ENCODE data around the gene INTS11.

INTS11 gene

GRCh38 chr1:1275836-1276235, 48.6 kb downstream of the INTS11 start:
- no peak for DNase-seq
- H3K9me3 ChIP-seq, result no peaks in the 10 kb centered on the region
- no peak for TF ChIP-seq CTCF (IDR thresholded peaks at IDR 0.05)
- no peak overlapping the region for H3K27ac ChIP-seq
- intact Hi-C loops (cut with DNase I; ENCODE audit: low total_unique reads), result no loop called here
- H3K27me3 ChIP-seq, result no peaks in the 10 kb centered on the region
- no peaks in the 10 kb centered on the region for H3K36me3 ChIP-seq
- H3K4me3 ChIP-seq, result no peak overlapping the region
- H3K4me1 ChIP-seq, result peaks cover 4 to 37% (median 28%) of the 10 kb centered on the region in 4 donors

- no peak for TF ChIP-seq CTCF (IDR thresholded peaks at IDR 0.05)
- DNase-seq, result no peak
- H3K27ac ChIP-seq, result peak overlapping the region in 1 of 2 donors; percentile 76
- H3K4me3 ChIP-seq, result peak overlapping the region; percentile 80 to 86
- H3K27me3 ChIP-seq, result no peaks in the 10 kb centered on the region
- intact Hi-C loops (cut with DNase I; ENCODE audit: low total_unique reads), result no loop called here
- no peaks in the 10 kb centered on the region for H3K36me3 ChIP-seq
- no peaks in the 10 kb centered on the region for H3K9me3 ChIP-seq
- H3K4me1 ChIP-seq, result peaks cover 4 to 45% (median 36%) of the 10 kb centered on the region in 4 donors
Observed at GRCh38 chr1:1274931-1275431, 49.5 kb downstream of the INTS11 start.

- TF ChIP-seq CTCF (IDR thresholded peaks at IDR 0.05), result no peak
- H3K4me3 ChIP-seq, result peak overlapping the region; percentile 80 to 86
- no peaks in the 10 kb centered on the region for H3K27me3 ChIP-seq
- H3K27ac ChIP-seq, result peak overlapping the region; percentile 76 to 78
- intact Hi-C loops (cut with DNase I; ENCODE audit: low total_unique reads), result no loop called here
- H3K36me3 ChIP-seq, result no peaks in the 10 kb centered on the region
- no peak for DNase-seq
- H3K4me1 ChIP-seq, result peaks cover 4 to 49% (median 41%) of the 10 kb centered on the region in 4 donors
- H3K9me3 ChIP-seq, result no peaks in the 10 kb centered on the region
Observed at GRCh38 chr1:1274299-1274930, 50.0 kb downstream of the INTS11 start.

GRCh38 chr1:1273512-1274298, 50.8 kb downstream of the INTS11 start, which contains the start of gene UBE2J2:
TSS of gene UBE2J2 (minus strand) at chr1:1273854. CDS start at chr1:1267992, 5,862 bp downstream.
- H3K27me3 ChIP-seq, result no peaks in the 10 kb centered on the region
- DNase-seq, result peak; percentile 93 to 97

GRCh38 chr1:1273209-1273511, 51.3 kb downstream of the INTS11 start:
- Histone ChIP-seq H3K4me1 (peaks cover 4 to 53% (median 41%) of the 10 kb centered on the region in 4 donors), H3K36me3 (peaks cover 0 to 8% (median 5%) of the 10 kb centered on the region in 3 donors), H3K9me3 (no peaks in the 10 kb centered on the region), H3K4me3 (peak overlapping the region; percentile 80 to 86), H3K27ac (peak overlapping the region; percentile 76 to 78), H3K27me3 (no peaks in the 10 kb centered on the region)
- DNase-seq, result no peak
- intact Hi-C loops (cut with DNase I; ENCODE audit: low total_unique reads), result no loop called here
- no peak for TF ChIP-seq CTCF (IDR thresholded peaks at IDR 0.05)

More at GRCh38 chr1:1273512-1274298, 50.8 kb downstream of the INTS11 start, which contains the start of gene UBE2J2:
- Histone ChIP-seq H3K4me1 (peaks cover 4 to 50% (median 41%) of the 10 kb centered on the region in 4 donors), H3K4me3 (peak within 1 kb of the TSS; percentile 80 to 86), H3K9me3 (no peaks in the 10 kb centered on the region), H3K36me3 (peaks cover 0 to 2% (median under 1%) of the 10 kb centered on the region in 3 donors), H3K27ac (peak within 1 kb of the TSS; percentile 76 to 78)
- TF ChIP-seq CTCF (IDR thresholded peaks at IDR 0.05), result no peak
- intact Hi-C loops (cut with DNase I; ENCODE audit: low total_unique reads), result no loop called here
